Posterior cingulate gyrus (tissue), 11 donors: ENCODE results near the gene CD300H.

Experiments used
- DNase-seq, 10 donors: peaks; one replicate each; pipeline versions ENCODE4 v3.0.0 to v3.0.0-alpha.2; 2020 to 2021; ENCODE audit warnings: mixed read lengths in 3 of 10
- intact Hi-C: fragments of 100-400 bp; cut with DNase I; formaldehyde crosslinking; loops from one replicate; pipeline ENCODE4 v1.15.1; 2023

Gene CD300H

GRCh38 chr17:74567397-74567796 is at the start of gene CD300H:
CD300H (minus strand) TSS chr17:74567509.
- intact Hi-C loops = no loop called here
- no peak for DNase-seq

- intact Hi-C loops = no loop called here
Observed at GRCh38 chr17:74616696-74617095, 49.4 kb upstream of the CD300H start.

GRCh38 chr17:74612046-74612445 is 44.7 kb upstream of the CD300H start:
- no peak for DNase-seq
- intact Hi-C loops = no loop called here

More at GRCh38 chr17:74616696-74617095, 49.4 kb upstream of the CD300H start:
- peak in 2 of 10 donors; percentile 55 to 58 for DNase-seq

GRCh38 chr17:74610108-74610507 is 42.8 kb upstream of the CD300H start:
- intact Hi-C loops = no loop called here
- DNase-seq = no peak

- intact Hi-C loops = no loop called here
- DNase-seq = no peak
Observed at GRCh38 chr17:74608511-74608910, 41.2 kb upstream of the CD300H start.

GRCh38 chr17:74607221-74607620 is 39.9 kb upstream of the CD300H start:
- no peak for DNase-seq
- intact Hi-C loops = no loop called here

GRCh38 chr17:74606050-74606449 is 38.7 kb upstream of the CD300H start:
- peak in 1 of 10 donors; percentile 80 for DNase-seq
- intact Hi-C loops = no loop called here

- peak in 9 of 10 donors; percentile 21 to 94 (median 58) for DNase-seq
Observed at GRCh38 chr17:74605361-74605760, 38.1 kb upstream of the CD300H start.

GRCh38 chr17:74604761-74605160 is 37.5 kb upstream of the CD300H start:
- DNase-seq = peak in 1 of 10 donors; percentile 51
- intact Hi-C loops = no loop called here

More at GRCh38 chr17:74605361-74605760, 38.1 kb upstream of the CD300H start:
- intact Hi-C loops = no loop called here

- intact Hi-C loops = no loop called here
- no peak for DNase-seq
Observed at GRCh38 chr17:74604200-74604599, 36.9 kb upstream of the CD300H start.

- intact Hi-C loops = no loop called here
- peak in 1 of 10 donors; percentile 10 for DNase-seq
Observed at GRCh38 chr17:74603746-74604145, 36.4 kb upstream of the CD300H start.

GRCh38 chr17:74603037-74603635 is 35.8 kb upstream of the CD300H start:
- DNase-seq = peak in 1 of 10 donors; percentile 46
- intact Hi-C loops = no loop called here

GRCh38 chr17:74601944-74602572 is 34.7 kb upstream of the CD300H start:
- peak in 2 of 10 donors; percentile 28 to 65 for DNase-seq
- intact Hi-C loops = no loop called here

GRCh38 chr17:74599448-74599939 is 32.2 kb upstream of the CD300H start:
- intact Hi-C loops = no loop called here
- DNase-seq = peak in 1 of 10 donors; percentile 34

- intact Hi-C loops = no loop called here
Observed at GRCh38 chr17:74599023-74599399, 31.7 kb upstream of the CD300H start.

GRCh38 chr17:74598346-74599022 is 31.2 kb upstream of the CD300H start:
- intact Hi-C loops = no loop called here
- DNase-seq = no peak

More at GRCh38 chr17:74599023-74599399, 31.7 kb upstream of the CD300H start:
- DNase-seq = no peak

- DNase-seq = no peak
- intact Hi-C loops = no loop called here
Observed at GRCh38 chr17:74597069-74597790, 29.9 kb upstream of the CD300H start.

- intact Hi-C loops = no loop called here
- DNase-seq = no peak
Observed at GRCh38 chr17:74595037-74595750, 27.9 kb upstream of the CD300H start.

- no peak for DNase-seq
- intact Hi-C loops = no loop called here
Observed at GRCh38 chr17:74592087-74592990, 25.0 kb upstream of the CD300H start, which contains the start of gene CD300LD. CD300LD (minus strand) TSS chr17:74592283; CDS start chr17:74592202, 81 bp downstream.
